H9 (cell line): ENCODE measurements around the gene PGBD5. TPM values are rescaled to one million over a fixed set of nuclear protein-coding genes. Genes with fewer than 3 reads are reported as not detected.

Experiments used
- DNase-seq: peaks from one replicate; pipeline ENCODE4 v3.0.0-alpha.2; 2017
- H2AFZ ChIP-seq: one replicate; pipeline ENCODE4 v1.6.1; 2013; ENCODE audit warnings: mild to moderate bottlenecking, low read length, control low read depth, moderate library complexity
- H2AK5ac ChIP-seq: 2 replicates; pipeline ENCODE4 v1.6.1; 2013; ENCODE audit warnings: low read length, control low read depth, mixed read lengths; ENCODE audit not compliant: insufficient read length
- H2BK120ac ChIP-seq: one replicate; pipeline ENCODE4 v1.6.1; 2013; ENCODE audit warnings: low read depth, mild to moderate bottlenecking, low read length, control low read depth, inconsistent platforms; ENCODE audit not compliant: poor library complexity, severe bottlenecking
- H2BK12ac ChIP-seq: 2 replicates; pipeline ENCODE4 v1.6.1; 2013; ENCODE audit warnings: low read length, control low read depth, mixed read lengths, low read depth; ENCODE audit not compliant: insufficient read length
- H2BK15ac ChIP-seq: 2 replicates; pipeline ENCODE4 v1.6.1; 2013; ENCODE audit warnings: low read depth, low read length, control low read depth
- H2BK20ac ChIP-seq: one replicate; pipeline ENCODE4 v1.6.1; 2013; ENCODE audit warnings: low read depth, mild to moderate bottlenecking, low read length, control low read depth, inconsistent platforms; ENCODE audit not compliant: poor library complexity, severe bottlenecking
- H2BK5ac ChIP-seq: 2 replicates; pipeline ENCODE4 v1.6.1; 2013; ENCODE audit warnings: low read length, control low read depth, mixed read lengths; ENCODE audit not compliant: insufficient read length
- H3K14ac ChIP-seq: 2 replicates; pipeline ENCODE4 v1.6.1; 2013; ENCODE audit warnings: low read length, control low read depth; ENCODE audit not compliant: insufficient read depth
- H3K18ac ChIP-seq: 2 replicates; pipeline ENCODE4 v1.6.1; 2013; ENCODE audit warnings: low read depth, mild to moderate bottlenecking, mixed read lengths, low read length, control low read depth; ENCODE audit not compliant: insufficient read length
- H3K23ac ChIP-seq: 2 replicates; pipeline ENCODE4 v1.6.1; 2013; ENCODE audit warnings: low read length, control low read depth, mixed read lengths, low read depth; ENCODE audit not compliant: insufficient read length
- H3K23me2 ChIP-seq: 2 replicates; pipeline ENCODE4 v1.6.1; 2013; ENCODE audit warnings: low read depth, mild to moderate bottlenecking, mixed read lengths, low read length, control low read depth; ENCODE audit not compliant: insufficient read length, poor library complexity, severe bottlenecking
- H3K27ac ChIP-seq: 2 replicates; pipeline ENCODE4 v1.5.1; 2013; ENCODE audit warnings: low read length, control low read depth, mixed read lengths, low read depth; ENCODE audit not compliant: insufficient read length
- H3K27me3 ChIP-seq: 2 replicates; pipeline ENCODE4 v1.6.1; 2013; ENCODE audit warnings: low read length, control low read depth, inconsistent platforms; ENCODE audit not compliant: insufficient read depth
- H3K4ac ChIP-seq: 2 replicates; pipeline ENCODE4 v1.6.1; 2013; ENCODE audit warnings: low read depth, mild to moderate bottlenecking, control low read depth, inconsistent platforms, low read length, moderate library complexity
- H3K4me1 ChIP-seq: 2 replicates; pipeline ENCODE4 v1.6.1; 2013; ENCODE audit warnings: low read length, control low read depth, inconsistent platforms; ENCODE audit not compliant: insufficient read depth
- H3K4me2 ChIP-seq: 2 replicates; pipeline ENCODE4 v1.6.1; 2013; ENCODE audit warnings: low read length, control low read depth, mixed read lengths; ENCODE audit not compliant: insufficient read length, insufficient read depth
- H3K56ac ChIP-seq: 2 replicates; pipeline ENCODE4 v1.6.1; 2013; ENCODE audit warnings: low read depth, mild to moderate bottlenecking, mixed read lengths, low read length, control low read depth; ENCODE audit not compliant: insufficient read length
- H3K79me1 ChIP-seq: 2 replicates; pipeline ENCODE4 v1.6.1; 2013; ENCODE audit warnings: low read depth, mild to moderate bottlenecking, moderate library complexity, low read length, control low read depth, inconsistent platforms; ENCODE audit not compliant: insufficient read depth, poor library complexity, severe bottlenecking
- H3K79me2 ChIP-seq: 2 replicates; pipeline ENCODE4 v1.6.1; 2013; ENCODE audit warnings: low read length, control low read depth, inconsistent platforms; ENCODE audit not compliant: insufficient read depth
- H3K9ac ChIP-seq: 2 replicates; pipeline ENCODE4 v1.6.1; 2013; ENCODE audit warnings: low read length, control low read depth, mixed read lengths; ENCODE audit not compliant: insufficient read length; ENCODE audit errors: extremely low read depth
- H3K9me3 ChIP-seq: one replicate; pipeline ENCODE4 v1.6.1; 2013; ENCODE audit warnings: low read depth, low read length, inconsistent platforms; ENCODE audit not compliant: control insufficient read depth
- H3T11ph ChIP-seq: one replicate; pipeline ENCODE4 v1.6.1; 2013; ENCODE audit warnings: mild to moderate bottlenecking, low read length, control low read depth, inconsistent platforms
- H4K20me1 ChIP-seq: one replicate; pipeline ENCODE4 v1.6.1; 2013; ENCODE audit not compliant: control insufficient read depth, insufficient read length, insufficient read depth
- H4K5ac ChIP-seq: 2 replicates; pipeline ENCODE4 v1.6.1; 2013; ENCODE audit warnings: low read depth, mild to moderate bottlenecking, mixed read lengths, low read length, control low read depth; ENCODE audit not compliant: insufficient read length
- H4K8ac ChIP-seq: replicated peaks from 2 replicates; pipeline ENCODE4 v1.6.1; 2013; ENCODE audit warnings: low read length, control low read depth, mixed read lengths, low read depth; ENCODE audit not compliant: insufficient read length
- H4K91ac ChIP-seq: 2 replicates; pipeline ENCODE4 v1.6.1; 2013; ENCODE audit warnings: low read depth, mild to moderate bottlenecking, moderate library complexity, mixed read lengths, low read length, control low read depth; ENCODE audit not compliant: insufficient read length
- H3K27ac Mint-ChIP-seq, 3 experiments: 2 replicates in 2 of 3; 3 replicates in 1 of 3; pipeline ENCODE4 v1.8.0; 2020 to 2021; ENCODE audit warnings: mixed read lengths in 3 of 3, mild to moderate bottlenecking in 1 of 3, moderate library complexity in 1 of 3
- H3K27me3 Mint-ChIP-seq: 2 replicates; pipeline ENCODE4 v1.8.0; 2021; ENCODE audit warnings: low read depth, mild to moderate bottlenecking, moderate library complexity, mixed read lengths
- H3K36me3 Mint-ChIP-seq, 3 experiments: 2 replicates in 2 of 3; 3 replicates in 1 of 3; pipeline ENCODE4 v1.8.0; 2020 to 2021; ENCODE audit warnings: low read depth in 3 of 3, mixed read lengths in 3 of 3; ENCODE audit not compliant: insufficient read depth in 1 of 3
- H3K4me1 Mint-ChIP-seq, 2 experiments: 2 replicates each; pipeline ENCODE4 v1.8.0; 2020; ENCODE audit warnings: mixed read lengths in 2 of 2
- H3K4me3 Mint-ChIP-seq, 2 experiments: 2 replicates in 1 of 2; 3 replicates in 1 of 2; pipeline ENCODE4 v1.8.0; 2020 to 2021; ENCODE audit warnings: mild to moderate bottlenecking in 2 of 2, mixed read lengths in 2 of 2, moderate library complexity in 1 of 2
- H3K9me3 Mint-ChIP-seq, 2 experiments: 2 replicates in 1 of 2; 3 replicates in 1 of 2; pipeline ENCODE4 v1.8.0; 2020; ENCODE audit warnings: mild to moderate bottlenecking in 2 of 2, mixed read lengths in 2 of 2, moderate library complexity in 1 of 2
- CTCF ChIP-seq: fragments of 200-600 bp; sonication (generic); conservative IDR thresholded peaks from 3 replicates; pipeline ENCODE4 v1.8.0; 2021; ENCODE audit warnings: antibody characterized with exemption, mild to moderate bottlenecking
- WGBS: extraction: QIAGEN DNeasy Blood & Tissue Kit; methylation state at CpG from one replicate; pipeline ENCODE4 v1.1.7; 2013; ENCODE audit warnings: missing lambda C conversion rate, low lambda C conversion rate, mixed read lengths; ENCODE audit not compliant: insufficient read length; ENCODE audit errors: extremely low coverage; 5-methylcytosine and 5-hydroxymethylcytosine counted together
- total RNA-seq: library from RNA; stranded (reverse); gene quantifications from 2 replicates; pipeline ENCODE4 v1.2.1, GENCODE V29; 2021

The PGBD5 gene
- total RNA-seq, 1 experiment from 2014 or later, result 19.1 TPM

GRCh38 chr1:230310381-230311163, 115.6 kb downstream of the PGBD5 start:
- H3K23me2 ChIP-seq, result peaks cover 3% of the 10 kb centered on the region
- peaks cover 10 to 12% of the 10 kb centered on the region in 2 experiments for H3K4me1 Mint-ChIP-seq
- no peak overlapping the region for H2BK120ac ChIP-seq
- no peak overlapping the region for H2AK5ac ChIP-seq
- no peak overlapping the region for H3K18ac ChIP-seq
- H2BK15ac ChIP-seq, result no peak overlapping the region
- H3K27ac Mint-ChIP-seq, result peak overlapping the region in 1 of 3 experiments; percentile 29; a peak in 1 of 7 replicates
- no peak overlapping the region for H3K23ac ChIP-seq
- no peaks in the 10 kb centered on the region for H3K79me1 ChIP-seq
- H3K9me3 Mint-ChIP-seq, result no peaks in the 10 kb centered on the region
- H4K20me1 ChIP-seq, result no peaks in the 10 kb centered on the region
- H3K4ac ChIP-seq, result no peak overlapping the region
- H3K56ac ChIP-seq, result no peak overlapping the region
- H2BK12ac ChIP-seq, result no peak overlapping the region
- H3K79me2 ChIP-seq, result no peaks in the 10 kb centered on the region
- TF ChIP-seq CTCF, result peak; percentile 97
- no peaks in the 10 kb centered on the region for H3K36me3 Mint-ChIP-seq
- WGBS, result no CpG with 5 or more reads among the region's 14 CpGs
- DNase-seq, result peak; percentile 61
- no peak overlapping the region for H4K91ac ChIP-seq
- no peak overlapping the region for H3T11ph ChIP-seq
- H3K4me3 Mint-ChIP-seq, result no peak overlapping the region
- H2BK20ac ChIP-seq, result no peak overlapping the region
- no peaks in the 10 kb centered on the region; the same call in none of the 2 replicates for H3K27me3 Mint-ChIP-seq
- no peak overlapping the region for H4K5ac ChIP-seq
- H2BK5ac ChIP-seq, result no peak overlapping the region
- H3K9ac ChIP-seq, result no peak overlapping the region
- H3K9me3 ChIP-seq, result no peaks in the 10 kb centered on the region
- no peak overlapping the region for H4K8ac ChIP-seq
- H2AFZ ChIP-seq, result peak overlapping the region; percentile 96
- no peak overlapping the region for H3K27ac ChIP-seq
- no peaks in the 10 kb centered on the region for H3K27me3 ChIP-seq
- H3K14ac ChIP-seq, result no peak overlapping the region
- H3K4me1 ChIP-seq, result no peaks in the 10 kb centered on the region
- no peak overlapping the region for H3K4me2 ChIP-seq
